Immature natural killer cell (primary cell): Measurements from ENCODE around the gene LSM4. TPM values are rescaled to one million over a fixed set of nuclear protein-coding genes. Genes with fewer than 3 reads are reported as not detected.

Experiments
- DNase-seq, 3 donors: peaks; one replicate each; pipeline ENCODE4 v3.0.0; 2022; ENCODE audit warnings: mixed read lengths in 1 of 3
- H3K27ac Mint-ChIP-seq, 6 donors: one replicate each; pipeline ENCODE4 v1.8.0; 2020; ENCODE audit warnings: mixed read lengths in 6 of 6, mild to moderate bottlenecking in 5 of 6, inconsistent platforms in 4 of 6, moderate library complexity in 3 of 6
- H3K27me3 Mint-ChIP-seq, 3 donors: one replicate each; pipeline ENCODE4 v1.8.0; 2020 to 2021; ENCODE audit warnings: low read depth in 3 of 3, mild to moderate bottlenecking in 3 of 3, mixed read lengths in 3 of 3, moderate library complexity in 3 of 3, inconsistent platforms in 1 of 3
- H3K36me3 Mint-ChIP-seq, 3 donors: one replicate each; pipeline ENCODE4 v1.8.0; 2020; ENCODE audit warnings: mixed read lengths in 3 of 3, inconsistent platforms in 2 of 3, mild to moderate bottlenecking in 2 of 3
- H3K4me1 Mint-ChIP-seq, 2 donors: one replicate each; pipeline ENCODE4 v1.8.0; 2020; ENCODE audit warnings: inconsistent platforms in 2 of 2, mild to moderate bottlenecking in 2 of 2, mixed read lengths in 2 of 2, moderate library complexity in 1 of 2
- H3K4me3 Mint-ChIP-seq, 5 donors: one replicate each; pipeline ENCODE4 v1.8.0; 2020; ENCODE audit warnings: mild to moderate bottlenecking in 5 of 5, mixed read lengths in 5 of 5, inconsistent platforms in 3 of 5, moderate library complexity in 3 of 5
- H3K9me3 Mint-ChIP-seq, 6 donors: one replicate each; pipeline ENCODE4 v1.8.0; 2020; ENCODE audit warnings: mild to moderate bottlenecking in 6 of 6, mixed read lengths in 6 of 6, inconsistent platforms in 4 of 6, moderate library complexity in 3 of 6
- polyA plus RNA-seq, 3 donors: library from polyadenylated mRNA; unstranded; fragments of 300-500 nt; fragmentation: Illumina TruSeq; gene quantifications; one replicate each; pipeline ENCODE4 v1.2.3, GENCODE V29; 2021

The LSM4 gene
- polyA plus RNA-seq, 3 donors from 2014 or later = 128 to 189 (median 178) TPM

- Mint-ChIP-seq H3K4me1 (peaks cover 55 to 68% of the 10 kb centered on the region in 2 donors), H3K9me3 (no peaks in the 10 kb centered on the region), H3K36me3 (peaks cover 0 to 3% (median 0%) of the 10 kb centered on the region in 3 donors), H3K4me3 (peak overlapping the region; percentile 63 to 81 (median 73)), H3K27me3 (peaks cover 0 to 9% (median 0%) of the 10 kb centered on the region in 3 donors), H3K27ac (peak overlapping the region; percentile 84 to 99 (median 92))
- DNase-seq = peak; percentile 58 to 63 (median 62)
Measured at GRCh38 chr19:18317961-18318800, 4.7 kb downstream of the LSM4 start.

- Mint-ChIP-seq H3K4me1 (peaks cover 22 to 33% of the 10 kb centered on the region in 2 donors), H3K9me3 (no peaks in the 10 kb centered on the region), H3K4me3 (no peak overlapping the region), H3K36me3 (peaks cover 0 to 3% (median 0%) of the 10 kb centered on the region in 3 donors), H3K27ac (no peak overlapping the region), H3K27me3 (peaks cover 0 to 2% (median 0%) of the 10 kb centered on the region in 3 donors)
- DNase-seq = no peak
Measured at GRCh38 chr19:18313398-18313797, 9.5 kb downstream of the LSM4 start.

- Mint-ChIP-seq H3K27ac (no peak overlapping the region), H3K27me3 (peaks cover 0 to 2% (median 0%) of the 10 kb centered on the region in 3 donors), H3K4me1 (peaks cover 12 to 23% of the 10 kb centered on the region in 2 donors), H3K36me3 (peaks cover under 1 to 3% (median under 1%) of the 10 kb centered on the region in 3 donors), H3K4me3 (no peak overlapping the region), H3K9me3 (no peaks in the 10 kb centered on the region)
- no peak for DNase-seq
Measured at GRCh38 chr19:18312092-18312534, 10.8 kb downstream of the LSM4 start.

GRCh38 chr19:18311502-18312091, 11.3 kb downstream of the LSM4 start:
- H3K27me3 Mint-ChIP-seq = peaks cover 0 to 2% (median 0%) of the 10 kb centered on the region in 3 donors
- H3K4me1 Mint-ChIP-seq = peaks cover 14 to 26% of the 10 kb centered on the region in 2 donors
- peaks cover 4 to 6% (median 5%) of the 10 kb centered on the region in 3 donors for H3K36me3 Mint-ChIP-seq
- no peaks in the 10 kb centered on the region for H3K9me3 Mint-ChIP-seq
- H3K27ac Mint-ChIP-seq = no peak overlapping the region
- DNase-seq = no peak
- H3K4me3 Mint-ChIP-seq = no peak overlapping the region

GRCh38 chr19:18310966-18311365, 11.9 kb downstream of the LSM4 start:
- Mint-ChIP-seq H3K36me3 (peaks cover 4 to 6% (median 5%) of the 10 kb centered on the region in 3 donors), H3K27me3 (peaks cover 0 to 2% (median 2%) of the 10 kb centered on the region in 3 donors), H3K27ac (peak overlapping the region in 3 of 6 donors; percentile 10 to 66 (median 40)), H3K9me3 (no peaks in the 10 kb centered on the region), H3K4me1 (peaks cover 12 to 22% of the 10 kb centered on the region in 2 donors), H3K4me3 (no peak overlapping the region)
- DNase-seq = no peak

- Mint-ChIP-seq H3K36me3 (peaks cover 4 to 6% (median 5%) of the 10 kb centered on the region in 3 donors), H3K27me3 (peaks cover 0 to 8% (median 2%) of the 10 kb centered on the region in 3 donors), H3K4me1 (peaks cover 15 to 23% of the 10 kb centered on the region in 2 donors), H3K27ac (peak overlapping the region in 5 of 6 donors; percentile 10 to 66 (median 40)), H3K9me3 (no peaks in the 10 kb centered on the region), H3K4me3 (no peak overlapping the region)
- DNase-seq = no peak
Measured at GRCh38 chr19:18310118-18310909, 12.6 kb downstream of the LSM4 start.

GRCh38 chr19:18309525-18310064, 13.3 kb downstream of the LSM4 start:
- peaks cover 6 to 15% (median 6%) of the 10 kb centered on the region in 3 donors for H3K27me3 Mint-ChIP-seq
- peaks cover 4 to 6% (median 5%) of the 10 kb centered on the region in 3 donors for H3K36me3 Mint-ChIP-seq
- H3K4me3 Mint-ChIP-seq = no peak overlapping the region
- peaks cover 22 to 30% of the 10 kb centered on the region in 2 donors for H3K4me1 Mint-ChIP-seq
- no peaks in the 10 kb centered on the region for H3K9me3 Mint-ChIP-seq
- DNase-seq = no peak
- H3K27ac Mint-ChIP-seq = no peak overlapping the region

- Mint-ChIP-seq H3K4me1 (peaks cover 28 to 36% of the 10 kb centered on the region in 2 donors), H3K27ac (peak overlapping the region in 2 of 6 donors; percentile 7 to 56), H3K9me3 (no peaks in the 10 kb centered on the region), H3K36me3 (peaks cover 3 to 5% (median 4%) of the 10 kb centered on the region in 3 donors), H3K27me3 (peaks cover 12 to 21% (median 12%) of the 10 kb centered on the region in 3 donors), H3K4me3 (no peak overlapping the region)
- DNase-seq = no peak
Measured at GRCh38 chr19:18308948-18309325, 13.9 kb downstream of the LSM4 start.

- Mint-ChIP-seq H3K9me3 (no peaks in the 10 kb centered on the region), H3K4me1 (peaks cover 34 to 43% of the 10 kb centered on the region in 2 donors), H3K27ac (peak overlapping the region in 2 of 6 donors; percentile 12 to 90), H3K4me3 (no peak overlapping the region), H3K36me3 (peaks cover 3 to 5% (median 4%) of the 10 kb centered on the region in 3 donors), H3K27me3 (peaks cover 17 to 27% (median 19%) of the 10 kb centered on the region in 3 donors)
- DNase-seq = no peak
Measured at GRCh38 chr19:18308051-18308947, 14.6 kb downstream of the LSM4 start.

- peak overlapping the region; percentile 68 to 99 (median 89) for H3K27ac Mint-ChIP-seq
Measured at GRCh38 chr19:18307271-18307681, 15.6 kb downstream of the LSM4 start.

GRCh38 chr19:18306888-18307260, 16.0 kb downstream of the LSM4 start:
- peak overlapping the region; percentile 88 to 99 (median 98) for H3K27ac Mint-ChIP-seq
- H3K27me3 Mint-ChIP-seq = peaks cover 19 to 28% (median 20%) of the 10 kb centered on the region in 3 donors
- H3K4me1 Mint-ChIP-seq = peaks cover 39 to 45% of the 10 kb centered on the region in 2 donors
- H3K4me3 Mint-ChIP-seq = peak overlapping the region in 4 of 5 donors; percentile 27 to 62 (median 48)
- H3K36me3 Mint-ChIP-seq = peaks cover 3 to 5% (median 4%) of the 10 kb centered on the region in 3 donors
- no peak for DNase-seq
- H3K9me3 Mint-ChIP-seq = no peaks in the 10 kb centered on the region

More at GRCh38 chr19:18307271-18307681, 15.6 kb downstream of the LSM4 start:
- no peak for DNase-seq
- peaks cover 3 to 5% (median 4%) of the 10 kb centered on the region in 3 donors for H3K36me3 Mint-ChIP-seq
- peaks cover 35 to 45% of the 10 kb centered on the region in 2 donors for H3K4me1 Mint-ChIP-seq
- H3K27me3 Mint-ChIP-seq = peaks cover 19 to 28% (median 20%) of the 10 kb centered on the region in 3 donors
- H3K4me3 Mint-ChIP-seq = peak overlapping the region in 3 of 5 donors; percentile 44 to 62 (median 51)
- no peaks in the 10 kb centered on the region for H3K9me3 Mint-ChIP-seq
